Ishikawa (cell line): Measurements from ENCODE around the gene DSTN.

Experiments
- CEBPB ChIP-seq: IDR thresholded peaks from 2 replicates; pipeline ENCODE4 v1.6.1; 2012
- CREB1 ChIP-seq: IDR thresholded peaks from 2 replicates; pipeline ENCODE4 v1.6.1; 2012; ENCODE audit warnings: low read depth
- EGR1 ChIP-seq: IDR thresholded peaks from 2 replicates; pipeline ENCODE4 v1.6.1; 2012
- EP300 ChIP-seq: IDR thresholded peaks from 2 replicates; pipeline ENCODE4 v1.6.1; 2012; ENCODE audit warnings: borderline replicate concordance
- FOXM1 ChIP-seq: IDR thresholded peaks from 2 replicates; pipeline ENCODE4 v1.6.1; 2012; ENCODE audit warnings: low read depth, borderline replicate concordance
- NFIC ChIP-seq: IDR thresholded peaks from 2 replicates; pipeline ENCODE4 v1.6.1; 2012
- RAD21 ChIP-seq: IDR thresholded peaks from 2 replicates; pipeline ENCODE4 v1.6.1; 2012; ENCODE audit warnings: low read depth
- REST ChIP-seq: IDR thresholded peaks from 2 replicates; pipeline ENCODE4 v1.6.1; 2012; ENCODE audit warnings: low read depth, mild to moderate bottlenecking
- TAF1 ChIP-seq: IDR thresholded peaks from 2 replicates; pipeline ENCODE4 v1.6.1; 2012; ENCODE audit warnings: low read depth, mild to moderate bottlenecking
- TCF12 ChIP-seq: IDR thresholded peaks from 2 replicates; pipeline ENCODE4 v1.6.1; 2012; ENCODE audit warnings: low read depth
- TEAD4 ChIP-seq: IDR thresholded peaks from 2 replicates; pipeline ENCODE4 v1.6.1; 2012
- YY1 ChIP-seq: IDR thresholded peaks from 2 replicates; pipeline ENCODE4 v1.6.1; 2012; ENCODE audit warnings: low read depth
- ZBTB7A ChIP-seq: IDR thresholded peaks from 2 replicates; pipeline ENCODE4 v1.6.1; 2012; ENCODE audit warnings: low read depth
- TF ChIP-seq, protein P1 (sequence below): IDR thresholded peaks from 2 replicates; pipeline ENCODE4 v1.6.1; 2012
- TF ChIP-seq, protein P2 (sequence below): IDR thresholded peaks from 2 replicates; pipeline ENCODE4 v1.6.1; 2012

The DSTN gene

DNA sequence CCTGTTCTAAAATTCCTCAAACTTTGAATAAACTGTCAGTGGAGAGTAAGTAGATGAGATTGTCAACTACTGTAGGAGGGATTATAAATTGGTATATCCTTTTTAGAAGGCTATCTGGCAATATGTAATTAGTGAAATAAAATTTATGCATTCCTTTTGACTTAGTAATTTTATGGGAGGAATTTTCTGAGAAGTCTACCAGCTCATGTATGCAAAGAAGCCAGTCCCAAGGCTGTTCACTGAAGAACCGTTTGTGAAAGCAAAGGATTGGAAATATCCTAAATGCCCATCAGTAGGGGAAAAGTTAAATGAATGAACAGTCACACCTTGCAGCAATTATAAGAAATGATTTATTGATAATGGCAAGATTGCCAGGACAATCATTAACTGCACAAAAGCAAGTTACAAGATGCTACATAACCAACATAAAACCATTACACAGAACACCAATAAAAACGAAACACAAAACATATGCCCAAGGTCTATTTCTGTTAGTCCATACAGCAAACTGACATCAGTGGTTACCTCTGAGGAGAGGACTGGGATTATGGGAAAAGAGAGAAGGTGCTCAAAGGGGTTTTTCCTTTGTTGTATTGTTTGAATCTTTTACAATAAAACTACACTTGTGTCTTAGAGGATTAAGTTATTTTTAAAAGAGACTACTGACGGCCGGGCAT is 4.6 kb upstream of the DSTN start:
- TF ChIP-seq, protein P1, sequence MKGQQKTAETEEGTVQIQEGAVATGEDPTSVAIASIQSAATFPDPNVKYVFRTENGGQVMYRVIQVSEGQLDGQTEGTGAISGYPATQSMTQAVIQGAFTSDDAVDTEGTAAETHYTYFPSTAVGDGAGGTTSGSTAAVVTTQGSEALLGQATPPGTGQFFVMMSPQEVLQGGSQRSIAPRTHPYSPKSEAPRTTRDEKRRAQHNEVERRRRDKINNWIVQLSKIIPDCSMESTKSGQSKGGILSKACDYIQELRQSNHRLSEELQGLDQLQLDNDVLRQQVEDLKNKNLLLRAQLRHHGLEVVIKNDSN, result no peak
- TF ChIP-seq CEBPB, result no peak
- TF ChIP-seq REST, result no peak
- TF ChIP-seq TEAD4, result no peak
- TF ChIP-seq TCF12, result no peak
- TF ChIP-seq, protein P2, sequence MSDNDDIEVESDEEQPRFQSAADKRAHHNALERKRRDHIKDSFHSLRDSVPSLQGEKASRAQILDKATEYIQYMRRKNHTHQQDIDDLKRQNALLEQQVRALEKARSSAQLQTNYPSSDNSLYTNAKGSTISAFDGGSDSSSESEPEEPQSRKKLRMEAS, result no peak
- no peak for TF ChIP-seq YY1
- TF ChIP-seq FOXM1, result no peak
- TF ChIP-seq EGR1, result no peak
- TF ChIP-seq CREB1, result no peak
- no peak for TF ChIP-seq TAF1
- no peak for TF ChIP-seq RAD21
- no peak for TF ChIP-seq EP300
- no peak for TF ChIP-seq ZBTB7A
- no peak for TF ChIP-seq NFIC

DNA sequence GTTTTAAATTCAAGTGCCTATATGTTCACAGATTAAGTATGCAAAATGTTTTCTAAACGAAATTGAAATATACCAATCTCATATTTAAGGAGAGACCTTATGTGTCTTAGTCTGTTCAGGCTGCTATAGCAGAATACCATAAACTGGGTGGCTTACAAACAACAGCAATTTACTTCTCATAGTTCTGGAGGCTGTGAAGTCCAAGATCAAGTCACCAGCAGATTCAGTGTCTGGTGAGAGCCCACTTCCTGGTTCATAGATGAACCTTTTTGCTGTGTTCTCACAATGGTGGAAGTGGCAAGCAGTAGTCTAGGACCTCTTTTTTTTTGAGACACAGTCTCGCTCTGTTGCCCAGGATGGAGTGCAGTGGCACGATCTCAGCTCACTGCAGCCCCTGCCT is 3.5 kb upstream of the DSTN start:
- TF ChIP-seq TAF1 (no peak), YY1 (no peak), FOXM1 (no peak), TCF12 (no peak), CREB1 (no peak), TEAD4 (no peak), REST (no peak), RAD21 (no peak)
- TF ChIP-seq, protein P1, result no peak
- TF ChIP-seq, protein P2, result no peak

DNA sequence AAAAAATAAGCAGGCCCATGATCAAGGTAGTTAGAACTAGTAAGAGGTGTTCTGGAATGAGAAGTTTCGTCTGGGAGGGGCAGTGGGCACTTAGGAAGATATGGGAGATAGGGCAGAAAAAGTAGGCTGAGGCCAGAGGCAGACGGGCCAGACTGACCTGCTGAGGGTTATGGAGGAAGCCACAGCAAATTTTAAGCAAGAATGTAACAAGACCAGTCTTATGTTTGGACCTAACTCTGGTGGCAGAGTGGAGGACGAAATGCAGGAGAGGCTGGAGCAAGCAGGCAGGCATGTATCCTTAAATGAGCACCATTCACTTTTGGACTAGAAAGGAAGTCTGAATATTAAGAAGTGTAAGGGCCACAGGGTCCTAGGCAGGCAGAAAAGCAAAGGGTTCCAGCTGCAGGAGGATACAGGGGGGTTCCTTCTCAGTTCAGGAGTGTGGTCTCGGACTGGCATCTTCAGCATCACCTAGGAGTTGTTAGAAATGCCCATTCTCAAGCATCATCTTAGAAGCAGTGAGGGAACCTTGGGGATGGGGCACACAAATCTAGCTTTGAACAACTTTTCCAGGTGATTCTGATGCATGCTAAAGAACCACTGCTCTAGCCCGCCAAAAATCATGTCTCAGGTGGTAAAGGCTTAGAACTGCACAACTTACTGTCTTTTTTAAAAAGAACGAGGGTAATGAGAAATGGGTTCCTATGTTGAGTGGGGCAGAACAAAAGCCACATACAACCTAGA is 1.7 kb upstream of the DSTN start:
- TF ChIP-seq, protein P2, result no peak
- no peak for TF ChIP-seq EGR1
- no peak for TF ChIP-seq TEAD4
- no peak for TF ChIP-seq NFIC
- TF ChIP-seq YY1, result no peak
- TF ChIP-seq EP300, result no peak
- no peak for TF ChIP-seq FOXM1

DNA sequence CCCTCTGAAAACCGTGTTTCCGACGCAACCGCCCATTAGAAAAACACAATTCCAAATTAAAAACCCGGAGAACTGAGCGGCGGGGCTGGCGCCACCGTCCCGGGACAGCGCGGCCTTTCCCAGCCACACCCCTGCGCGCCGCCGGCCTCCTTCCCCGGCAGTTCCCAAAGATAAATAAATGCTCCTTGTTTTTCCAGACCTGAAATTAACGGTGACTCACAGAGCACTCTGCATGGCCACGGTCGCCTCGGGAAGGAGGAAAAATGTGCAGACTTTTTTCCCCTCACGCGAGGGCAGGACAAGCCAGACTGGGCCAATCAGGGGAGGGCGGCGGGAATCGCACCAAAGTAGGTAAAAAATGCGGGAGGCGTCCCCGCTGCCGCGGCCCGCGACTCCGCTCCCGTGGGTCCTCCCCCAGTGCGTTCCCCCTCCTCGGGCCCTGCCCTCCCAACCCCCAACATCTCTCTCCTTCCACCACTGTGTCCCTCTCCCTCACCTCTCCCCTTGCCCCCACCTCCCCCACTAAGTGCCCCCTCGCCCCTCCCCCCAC is 828 bp upstream of the DSTN start:
- TF ChIP-seq FOXM1 (0 out of 2 replicates have a peak, but pooled peaks have one; percentile 10), EP300 (peak; percentile 52; the same call in 1 of the 2 replicates), TAF1 (peak; percentile 61; the same call in 1 of the 2 replicates), TEAD4 (peak; percentile 26; the same call in 1 of the 2 replicates), REST (no peak), CREB1 (no peak), RAD21 (no peak), CEBPB (no peak), YY1 (0 out of 2 replicates have a peak, but pooled peaks have one; percentile 40), TCF12 (peak; percentile 64)
- TF ChIP-seq, protein P2, result peak; percentile 56; the same call in 1 of the 2 replicates
- TF ChIP-seq, protein P1, result 0 out of 2 replicates have a peak, but pooled peaks have one; percentile 6
